Erythroblast (primary cell): ENCODE data around the gene MFSD12.

Experiments used
- GATA1 ChIP-seq: IDR thresholded peaks from 2 replicates; pipeline ENCODE4 v1.6.1; 2011; ENCODE audit warnings: low read depth, mild to moderate bottlenecking, control low read depth, low read length, moderate library complexity
- POLR2A ChIP-seq: IDR thresholded peaks from 2 replicates; pipeline ENCODE4 v1.6.1; 2011; ENCODE audit warnings: mild to moderate bottlenecking, low read length

DNA sequence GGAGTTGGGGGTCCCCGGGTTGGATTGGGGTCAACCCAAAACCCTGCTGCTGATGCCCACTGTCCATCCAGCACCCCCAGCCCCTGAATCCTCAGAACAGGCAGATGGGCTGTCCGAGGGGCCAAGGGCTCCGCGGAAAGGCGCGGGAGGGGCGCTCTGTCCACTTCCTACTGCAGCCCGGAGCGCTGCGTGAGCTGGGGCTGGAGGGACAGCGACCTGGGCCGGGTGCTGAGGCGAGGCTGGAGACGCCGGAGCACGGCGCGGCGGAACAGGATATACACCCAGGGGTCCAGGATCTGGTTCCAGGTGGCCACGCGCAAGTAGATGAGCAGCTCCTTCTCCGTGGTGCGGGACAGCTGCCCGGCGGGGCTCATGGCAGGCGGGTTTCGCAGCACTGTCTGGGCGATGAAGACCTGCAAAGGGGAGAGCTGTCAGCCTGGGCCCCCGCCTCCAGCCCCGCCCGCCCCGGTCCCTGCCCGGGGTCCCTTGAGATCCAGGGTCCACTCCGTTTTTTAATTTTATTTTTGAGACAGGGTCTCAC, 38.2 kb upstream of the MFSD12 start:
- TF ChIP-seq POLR2A (no peak), GATA1 (no peak)
